Neural cell (in vitro differentiated cells): ENCODE results near the gene ANKEF1.

Experiments
- EP300 ChIP-seq: fragments of 450-650 bp; conservative IDR thresholded peaks from 2 replicates; pipeline ENCODE4 v1.6.1; 2014; ENCODE audit warnings: antibody characterized with exemption, mild to moderate bottlenecking, moderate library complexity; ENCODE audit not compliant: poor library complexity, severe bottlenecking
- EZH2 ChIP-seq: fragments of 200-600, 300-800 bp; shearing (Covaris generic), sonication (generic); IDR thresholded peaks from 2 replicates; pipeline ENCODE4 v1.6.1; 2014; ENCODE audit warnings: antibody characterized with exemption, low read length, borderline replicate concordance, mild to moderate bottlenecking; ENCODE audit not compliant: insufficient read depth, poor library complexity, severe bottlenecking
- POLR2AphosphoS5 ChIP-seq: IDR thresholded peaks from 2 replicates; pipeline ENCODE4 v1.6.1; 2012
- SMC3 ChIP-seq: fragments of 450-650 bp; conservative IDR thresholded peaks from 2 replicates; pipeline ENCODE4 v1.6.1; 2014; ENCODE audit warnings: antibody characterized with exemption, mild to moderate bottlenecking, moderate library complexity; ENCODE audit not compliant: poor library complexity
- TF ChIP-seq, protein P1 (sequence below): fragments of 450-650 bp; IDR thresholded peaks from 2 replicates; pipeline ENCODE4 v1.5.1; 2014; ENCODE audit warnings: antibody characterized with exemption, mild to moderate bottlenecking, moderate library complexity; ENCODE audit not compliant: poor library complexity, severe bottlenecking

DNA sequence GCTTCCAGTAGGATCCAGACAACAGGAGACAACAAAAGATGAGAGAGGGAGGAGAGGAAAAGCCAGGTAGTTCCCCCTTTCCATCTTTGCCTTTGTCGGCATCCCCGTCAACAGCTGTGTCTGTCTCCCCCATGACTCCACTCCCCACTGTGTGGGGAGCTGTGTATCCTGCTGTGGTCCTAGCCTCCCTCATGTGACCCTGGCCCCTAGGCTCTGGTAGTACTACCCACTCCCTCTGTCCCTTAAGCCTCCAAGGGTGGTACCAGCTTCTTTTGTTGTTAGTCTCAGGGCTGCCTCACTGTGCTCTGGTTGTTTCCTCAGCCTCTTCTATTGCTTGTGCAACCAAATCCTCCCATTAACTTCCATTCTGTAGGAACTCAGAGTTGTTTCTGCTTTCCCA lies 28.7 kb downstream of the ANKEF1 start:
- TF ChIP-seq, protein P1, sequence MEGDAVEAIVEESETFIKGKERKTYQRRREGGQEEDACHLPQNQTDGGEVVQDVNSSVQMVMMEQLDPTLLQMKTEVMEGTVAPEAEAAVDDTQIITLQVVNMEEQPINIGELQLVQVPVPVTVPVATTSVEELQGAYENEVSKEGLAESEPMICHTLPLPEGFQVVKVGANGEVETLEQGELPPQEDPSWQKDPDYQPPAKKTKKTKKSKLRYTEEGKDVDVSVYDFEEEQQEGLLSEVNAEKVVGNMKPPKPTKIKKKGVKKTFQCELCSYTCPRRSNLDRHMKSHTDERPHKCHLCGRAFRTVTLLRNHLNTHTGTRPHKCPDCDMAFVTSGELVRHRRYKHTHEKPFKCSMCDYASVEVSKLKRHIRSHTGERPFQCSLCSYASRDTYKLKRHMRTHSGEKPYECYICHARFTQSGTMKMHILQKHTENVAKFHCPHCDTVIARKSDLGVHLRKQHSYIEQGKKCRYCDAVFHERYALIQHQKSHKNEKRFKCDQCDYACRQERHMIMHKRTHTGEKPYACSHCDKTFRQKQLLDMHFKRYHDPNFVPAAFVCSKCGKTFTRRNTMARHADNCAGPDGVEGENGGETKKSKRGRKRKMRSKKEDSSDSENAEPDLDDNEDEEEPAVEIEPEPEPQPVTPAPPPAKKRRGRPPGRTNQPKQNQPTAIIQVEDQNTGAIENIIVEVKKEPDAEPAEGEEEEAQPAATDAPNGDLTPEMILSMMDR = no peak
- TF ChIP-seq EP300 (no peak), POLR2AphosphoS5 (no peak), EZH2 (no peak), SMC3 (no peak)
